ENCODE measurements around the gene BRSK1. TPM values are rescaled to one million over a fixed set of nuclear protein-coding genes. Genes with fewer than 3 reads are reported as not detected.

The BRSK1 gene
- total and polyA plus RNA-seq, 2 of the 13 experiments (the other 11 are each of a cell fraction or from before 2014, with no cell fraction given): 0.18 to 1.2 TPM

GRCh38 chr19:55272142-55272541 is 11.7 kb upstream of the BRSK1 start:
- CTCF ChIA-PET (ENCODE audit: low intra/inter-chr PET ratio, low total read pairs): no interaction called here
- BruUV-seq (replicated peaks): no TSS peak
- FAIRE-seq (no peak), ATAC-seq (no peak), DNase-seq (ENCODE audit: low spot score) (no peak)
- H2AFZ ChIP-seq (ENCODE audit: low read length): no peak overlapping the region
- H3K4me1 ChIP-seq (ENCODE audit: insufficient read depth, low read length): no peaks in the 10 kb centered on the region
- no peak overlapping the region for H3K27ac ChIP-seq (ENCODE audit: extremely low read length, insufficient read depth, low read length)
- H3K36me3 ChIP-seq (replicated peaks in 1 of 2; ENCODE audit: control insufficient read depth in 1 of 2, insufficient read depth in 2 of 2, low read length in 2 of 2): peaks cover 7 to 27% of the 10 kb centered on the region in 2 experiments; a peak in 4 of 5 replicates
- no peak overlapping the region for H3K4me2 ChIP-seq (ENCODE audit: low read depth, low read length)
- in situ Hi-C loops (cut with HindIII; ENCODE audit: extremely low pct_ligation_motif_present, low pct_unique_long_range_greater_than_20kb) (no loop called here), intact Hi-C loops (cut with micrococcal nuclease; ENCODE audit: unreplicated experiment) (no loop called here)
- no peaks in the 10 kb centered on the region for H4K20me1 ChIP-seq (ENCODE audit: insufficient read depth, low read length)
- no peak overlapping the region for H3K4me3 ChIP-seq (replicated peaks in 1 of 3; ENCODE audit: insufficient read depth in 1 of 3, low read depth in 2 of 3, low read length in 3 of 3)
- POLR2A ChIA-PET: no interaction called here
- no peaks in the 10 kb centered on the region for H3K79me2 ChIP-seq (ENCODE audit: insufficient read depth, low read length)
- TF ChIP-seq POGK (CRISPR knock-in tag; conservative IDR thresholded peaks at IDR 0.05): no peak
- TF ChIP-seq, protein P1, sequence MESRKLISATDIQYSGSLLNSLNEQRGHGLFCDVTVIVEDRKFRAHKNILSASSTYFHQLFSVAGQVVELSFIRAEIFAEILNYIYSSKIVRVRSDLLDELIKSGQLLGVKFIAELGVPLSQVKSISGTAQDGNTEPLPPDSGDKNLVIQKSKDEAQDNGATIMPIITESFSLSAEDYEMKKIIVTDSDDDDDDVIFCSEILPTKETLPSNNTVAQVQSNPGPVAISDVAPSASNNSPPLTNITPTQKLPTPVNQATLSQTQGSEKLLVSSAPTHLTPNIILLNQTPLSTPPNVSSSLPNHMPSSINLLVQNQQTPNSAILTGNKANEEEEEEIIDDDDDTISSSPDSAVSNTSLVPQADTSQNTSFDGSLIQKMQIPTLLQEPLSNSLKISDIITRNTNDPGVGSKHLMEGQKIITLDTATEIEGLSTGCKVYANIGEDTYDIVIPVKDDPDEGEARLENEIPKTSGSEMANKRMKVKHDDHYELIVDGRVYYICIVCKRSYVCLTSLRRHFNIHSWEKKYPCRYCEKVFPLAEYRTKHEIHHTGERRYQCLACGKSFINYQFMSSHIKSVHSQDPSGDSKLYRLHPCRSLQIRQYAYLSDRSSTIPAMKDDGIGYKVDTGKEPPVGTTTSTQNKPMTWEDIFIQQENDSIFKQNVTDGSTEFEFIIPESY (CRISPR knock-in tag; IDR thresholded peaks at IDR 0.05): peak; percentile 99
- TF ChIP-seq NCOA5 (CRISPR knock-in tag; IDR thresholded peaks at IDR 0.05): no peak
- no peaks in the 10 kb centered on the region for H3K9me3 ChIP-seq (ENCODE audit: low read length)
- no peaks in the 10 kb centered on the region for H3K27me3 ChIP-seq (ENCODE audit: control insufficient read depth in 1 of 2, insufficient read depth in 2 of 2, low read length in 2 of 2)
- WGBS (ENCODE audit: low lambda C conversion rate): 98% methylated on average over 18 of the region's 18 CpGs
- H3K9ac ChIP-seq (ENCODE audit: insufficient read depth, low read depth, low read length): no peak overlapping the region
